ENCODE data around the gene FBXO8. TPM values are rescaled to one million over a fixed set of nuclear protein-coding genes. Genes with fewer than 3 reads are reported as not detected.

FBXO8 gene
- total RNA-seq, 1 experiment from 2014 or later = 5.8 TPM

GRCh38 chr4:174281901-174282300 is 1.6 kb downstream of the FBXO8 start:
- Histone ChIP-seq H3K4me1 (ENCODE audit: control insufficient read depth, insufficient read depth, low read length) (peaks cover 5% of the 10 kb centered on the region; the same call in 1 of the 2 replicates), H3K4me3 (ENCODE audit: low read depth in 2 of 2, low read length in 2 of 2) (peak overlapping the region in 1 of 2 experiments; percentile 96; a peak in 2 of 4 replicates), H3K27me3 (ENCODE audit: control insufficient read depth, insufficient read depth, low read length) (no peaks in the 10 kb centered on the region), H3K27ac (ENCODE audit: low read length) (peak overlapping the region; percentile 23; the same call in 1 of the 2 replicates), H3K9me3 (ENCODE audit: control insufficient read depth, insufficient read depth, low read depth, low read length) (no peaks in the 10 kb centered on the region), H3K36me3 (ENCODE audit: control insufficient read depth, insufficient read depth, low read length) (peaks cover 6% of the 10 kb centered on the region)
- in situ Hi-C loops (cut with HindIII; ENCODE audit: low pct_unique_long_range_greater_than_20kb, low sequenced_read_pairs) (no loop called here), intact Hi-C loops (cut with micrococcal nuclease; ENCODE audit: unreplicated experiment) (no loop called here)
- no peak for TF ChIP-seq POLR2AphosphoS5 (IDR thresholded peaks at IDR 0.05; ENCODE audit: low read depth, low read length)
- TF ChIP-seq, protein P1, sequence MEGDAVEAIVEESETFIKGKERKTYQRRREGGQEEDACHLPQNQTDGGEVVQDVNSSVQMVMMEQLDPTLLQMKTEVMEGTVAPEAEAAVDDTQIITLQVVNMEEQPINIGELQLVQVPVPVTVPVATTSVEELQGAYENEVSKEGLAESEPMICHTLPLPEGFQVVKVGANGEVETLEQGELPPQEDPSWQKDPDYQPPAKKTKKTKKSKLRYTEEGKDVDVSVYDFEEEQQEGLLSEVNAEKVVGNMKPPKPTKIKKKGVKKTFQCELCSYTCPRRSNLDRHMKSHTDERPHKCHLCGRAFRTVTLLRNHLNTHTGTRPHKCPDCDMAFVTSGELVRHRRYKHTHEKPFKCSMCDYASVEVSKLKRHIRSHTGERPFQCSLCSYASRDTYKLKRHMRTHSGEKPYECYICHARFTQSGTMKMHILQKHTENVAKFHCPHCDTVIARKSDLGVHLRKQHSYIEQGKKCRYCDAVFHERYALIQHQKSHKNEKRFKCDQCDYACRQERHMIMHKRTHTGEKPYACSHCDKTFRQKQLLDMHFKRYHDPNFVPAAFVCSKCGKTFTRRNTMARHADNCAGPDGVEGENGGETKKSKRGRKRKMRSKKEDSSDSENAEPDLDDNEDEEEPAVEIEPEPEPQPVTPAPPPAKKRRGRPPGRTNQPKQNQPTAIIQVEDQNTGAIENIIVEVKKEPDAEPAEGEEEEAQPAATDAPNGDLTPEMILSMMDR (IDR thresholded peaks at IDR 0.05) = no peak
- TF ChIP-seq REST (IDR thresholded peaks at IDR 0.05; ENCODE audit: insufficient read depth in 1 of 2, low read depth in 2 of 2, low read length in 1 of 2) = no peak
- TF ChIP-seq SIN3A (IDR thresholded peaks at IDR 0.05; ENCODE audit: borderline replicate concordance, insufficient read depth, low read depth, low read length) = no peak
- no peak for TF ChIP-seq TCF7L2 (IDR thresholded peaks at IDR 0.05; ENCODE audit: low read depth, low read length)
- BruUV-seq (replicated peaks) = no TSS peak
- CTCF ChIA-PET = no interaction called here
- POLR2A ChIA-PET = no interaction called here
- no peak for ATAC-seq
- DNase-seq (ENCODE audit: low read depth, low spot score) = no peak

GRCh38 chr4:174281182-174281737 is 2.2 kb downstream of the FBXO8 start:
- POLR2A ChIA-PET = no interaction called here
- Histone ChIP-seq H3K36me3 (ENCODE audit: control insufficient read depth, insufficient read depth, low read length) (peaks cover 6% of the 10 kb centered on the region), H3K4me3 (ENCODE audit: low read depth in 2 of 2, low read length in 2 of 2) (no peak overlapping the region), H3K9me3 (ENCODE audit: control insufficient read depth, insufficient read depth, low read depth, low read length) (no peaks in the 10 kb centered on the region), H3K27ac (ENCODE audit: low read length) (no peak overlapping the region), H3K27me3 (ENCODE audit: control insufficient read depth, insufficient read depth, low read length) (no peaks in the 10 kb centered on the region), H3K4me1 (ENCODE audit: control insufficient read depth, insufficient read depth, low read length) (peaks cover 5% of the 10 kb centered on the region; the same call in 1 of the 2 replicates)
- ATAC-seq = no peak
- intact Hi-C loops (cut with micrococcal nuclease; ENCODE audit: unreplicated experiment) = no loop called here
- TF ChIP-seq, protein P1 (IDR thresholded peaks at IDR 0.05) = no peak
- no peak for TF ChIP-seq TCF7L2 (IDR thresholded peaks at IDR 0.05; ENCODE audit: low read depth, low read length)
- TF ChIP-seq REST (IDR thresholded peaks at IDR 0.05; ENCODE audit: insufficient read depth in 1 of 2, low read depth in 2 of 2, low read length in 1 of 2) = no peak
- no peak for TF ChIP-seq POLR2AphosphoS5 (IDR thresholded peaks at IDR 0.05; ENCODE audit: low read depth, low read length)
- no peak for TF ChIP-seq SIN3A (IDR thresholded peaks at IDR 0.05; ENCODE audit: borderline replicate concordance, insufficient read depth, low read depth, low read length)
- no peak for DNase-seq (ENCODE audit: low read depth, low spot score)
- CTCF ChIA-PET = interaction anchor here (0.6 kb wide), 1 partner anchor 37 kb away, joined by 4 read pairs; no protein-coding TSS in a partner anchor
- in situ Hi-C loops (cut with HindIII; ENCODE audit: low pct_unique_long_range_greater_than_20kb, low sequenced_read_pairs) = no loop called here
- no TSS peak for BruUV-seq (replicated peaks)
